HG03060 (cell line): ENCODE results near the gene CD302.
"Not testable (repeated sequence)": the region's sequence is repeated elsewhere in the genome, so short reads cannot be mapped to it uniquely, and the experiment has no call there.

Experiments
- ATAC-seq: cut with Tn5 transposase; IDR thresholded peaks from one replicate; pipeline ENCODE4 v1.9.1; 2021; ENCODE audit warnings: low read depth, moderate number of reproducible peaks; ENCODE audit not compliant: unreplicated experiment

Gene CD302

GRCh38 chr2:159795841-159796690, 1.9 kb downstream of the CD302 start:
- no peak for ATAC-seq

GRCh38 chr2:159793326-159793725, 4.7 kb downstream of the CD302 start:
- ATAC-seq = no peak

- no peak for ATAC-seq
These were observed 5.4 kb downstream of the CD302 start for GRCh38 chr2:159792599-159792998.

DNA sequence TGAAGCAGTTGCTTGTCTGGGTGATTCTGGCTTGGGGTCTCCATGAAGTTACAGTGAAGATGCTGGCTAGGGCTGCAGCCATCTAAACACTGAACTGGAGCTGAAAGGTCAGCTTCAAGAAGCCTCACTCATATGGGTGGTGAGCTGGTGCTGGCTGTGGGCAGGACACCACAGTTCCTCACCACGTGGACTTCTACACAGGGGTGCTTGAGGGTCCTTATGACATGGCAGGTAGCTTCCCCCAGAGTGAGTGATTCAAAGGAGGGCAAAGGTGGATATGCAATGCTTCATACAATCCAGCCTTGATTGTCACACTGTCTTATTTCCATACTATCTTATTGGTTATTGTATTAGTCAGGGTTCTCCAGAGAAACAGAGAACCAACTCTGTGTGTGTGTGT, 6.0 kb downstream of the CD302 start:
- no peak for ATAC-seq

DNA sequence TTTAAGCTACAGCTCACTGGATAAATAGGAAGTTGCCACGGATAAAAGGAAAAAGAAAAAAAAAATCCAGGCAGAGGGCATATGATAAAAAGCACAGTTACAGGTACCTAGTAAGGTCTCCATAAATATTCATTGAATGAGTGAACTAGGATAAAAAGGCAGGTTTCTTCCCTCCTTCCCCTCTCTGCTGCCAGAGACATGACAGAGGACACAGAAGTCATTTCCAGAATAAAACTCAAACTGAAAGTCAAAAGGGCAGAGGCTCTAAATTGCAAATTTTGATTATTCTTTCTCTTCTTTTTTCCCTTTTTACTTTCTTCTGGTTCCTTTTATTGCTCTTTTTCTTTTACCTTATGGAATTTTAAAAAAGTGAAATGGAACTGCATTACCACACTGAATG, 7.7 kb downstream of the CD302 start:
- ATAC-seq = no peak

DNA sequence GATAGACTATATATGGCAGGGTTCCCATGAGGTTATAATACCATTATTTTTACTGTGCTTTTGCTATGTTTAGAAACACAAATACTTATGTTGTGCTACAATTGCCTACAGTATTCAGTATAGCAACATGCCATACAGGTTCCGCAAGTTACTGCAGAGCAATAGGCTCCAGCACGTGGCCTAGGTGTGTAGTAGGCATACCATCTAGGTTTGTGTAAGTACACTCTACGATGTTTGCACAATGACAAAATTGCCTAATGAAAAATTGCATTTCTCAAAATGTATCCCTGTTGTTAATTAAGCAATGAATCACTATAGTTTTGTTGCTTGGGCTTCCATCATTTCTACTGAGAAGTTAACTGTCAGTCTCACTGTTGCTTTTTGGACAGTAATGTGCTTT, 9.8 kb downstream of the CD302 start:
- ATAC-seq = no peak

- not testable (repeated sequence) for ATAC-seq
These were observed 10.4 kb downstream of the CD302 start for GRCh38 chr2:159787647-159788046.

DNA sequence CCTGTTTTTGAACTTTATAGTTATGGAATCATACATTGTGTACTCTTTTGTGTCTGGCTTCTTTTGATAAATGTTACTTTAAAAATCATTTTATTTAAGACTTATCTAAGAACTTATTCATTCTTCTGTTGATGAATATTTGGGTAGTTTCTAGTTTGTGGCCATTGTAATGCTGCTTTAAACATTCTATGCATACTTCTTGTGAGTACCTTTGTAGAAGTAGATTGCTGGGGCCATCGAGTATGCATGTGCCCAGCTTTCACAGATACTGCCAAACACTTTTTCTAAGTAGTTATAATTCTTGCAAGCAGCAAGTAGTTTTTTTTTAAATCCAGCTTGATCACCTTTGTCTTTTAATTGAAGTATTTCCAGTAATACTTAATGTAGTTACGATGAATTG, 11.1 kb downstream of the CD302 start:
- ATAC-seq = no peak

DNA sequence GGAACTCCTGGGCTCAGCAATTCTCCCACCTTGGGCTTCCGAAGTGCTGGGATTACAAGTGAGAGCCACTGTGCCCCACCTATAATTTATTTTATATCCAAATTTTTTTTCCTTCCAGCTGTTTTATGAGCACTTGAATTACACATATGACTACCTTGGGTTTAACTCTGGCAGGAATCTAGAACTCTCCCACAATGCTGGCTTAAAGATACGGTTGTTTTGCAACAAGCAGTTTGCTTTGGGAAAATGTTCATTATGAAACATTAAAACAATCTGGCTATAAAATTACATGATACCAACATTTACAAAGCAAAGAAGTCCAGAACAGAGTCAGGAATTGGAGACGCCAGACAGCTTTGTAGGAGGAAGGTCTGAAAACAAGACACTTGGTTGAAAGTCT, 12.8 kb downstream of the CD302 start:
- ATAC-seq = no peak

DNA sequence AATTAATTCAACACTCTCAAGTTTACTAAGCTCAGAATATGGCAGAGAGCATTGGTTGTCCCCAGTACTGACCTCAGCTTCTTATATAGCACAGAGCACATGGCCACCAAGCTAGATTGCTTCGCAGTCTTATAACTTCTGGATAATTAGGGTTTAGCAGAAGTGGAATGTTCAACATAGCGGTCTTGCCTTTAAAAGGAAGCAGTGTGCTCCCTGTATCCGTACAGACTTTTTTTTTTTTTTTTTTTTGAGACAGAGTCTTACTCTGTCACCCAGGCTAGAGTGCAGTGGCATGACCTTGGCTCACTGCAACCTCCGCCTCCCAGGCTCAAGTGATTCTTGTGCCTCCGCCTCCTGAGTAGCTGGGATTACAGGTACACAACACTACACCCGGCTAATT, 13.3 kb downstream of the CD302 start:
- ATAC-seq = not testable (repeated sequence)

GRCh38 chr2:159783556-159783955, 14.5 kb downstream of the CD302 start:
- no peak for ATAC-seq

GRCh38 chr2:159776321-159776720, 21.7 kb downstream of the CD302 start:
- ATAC-seq = no peak

- no peak for ATAC-seq
These were observed 23.0 kb downstream of the CD302 start for GRCh38 chr2:159775021-159775420.

DNA sequence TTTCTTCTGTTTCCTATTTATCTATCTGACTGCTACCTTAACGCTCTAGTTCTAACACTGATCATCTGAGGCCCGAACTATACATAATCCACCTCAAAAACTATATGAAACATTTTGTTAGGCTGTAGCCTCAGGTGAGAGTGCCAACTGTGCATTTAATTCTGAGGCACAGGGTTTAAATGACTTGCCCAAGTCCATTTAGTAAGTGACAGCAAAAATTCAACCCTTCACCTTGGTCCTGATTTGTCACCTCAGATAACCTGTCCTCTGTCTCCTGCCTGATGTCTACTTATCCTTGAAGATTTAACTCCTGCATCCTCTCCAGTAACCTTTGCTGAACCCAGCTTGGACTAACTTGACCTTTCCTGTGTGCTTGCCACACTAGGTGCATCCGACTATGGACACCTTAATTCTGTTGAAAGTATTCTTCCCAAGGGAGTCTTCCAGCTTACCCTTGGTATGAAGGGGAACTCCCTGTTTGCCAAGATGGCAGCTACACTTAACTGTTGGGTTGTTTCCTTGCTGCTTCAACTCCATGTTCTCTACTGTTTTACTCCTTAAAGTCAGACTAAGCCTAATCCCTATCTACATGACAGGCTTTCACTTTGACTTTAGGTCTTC, 23.5 kb downstream of the CD302 start:
- no peak for ATAC-seq

DNA sequence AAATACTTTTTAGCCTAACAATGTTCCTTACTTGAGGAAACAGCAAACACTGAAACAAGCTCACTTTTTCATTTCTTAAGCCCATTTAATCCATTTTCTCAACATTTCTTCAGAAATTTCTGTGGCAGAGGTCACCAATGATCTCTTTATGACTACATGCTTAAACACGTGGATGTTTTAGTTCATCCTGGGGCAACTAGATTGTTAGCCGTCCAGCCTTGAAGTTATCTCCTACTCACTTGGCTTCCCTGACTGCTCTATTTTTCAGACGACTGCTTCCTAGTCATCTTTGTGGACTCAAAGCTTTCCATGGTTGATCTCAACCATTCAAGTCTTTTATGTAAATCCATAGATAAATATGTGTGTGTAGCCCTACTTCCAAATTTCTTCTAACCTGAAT, 24.1 kb downstream of the CD302 start:
- ATAC-seq = no peak

DNA sequence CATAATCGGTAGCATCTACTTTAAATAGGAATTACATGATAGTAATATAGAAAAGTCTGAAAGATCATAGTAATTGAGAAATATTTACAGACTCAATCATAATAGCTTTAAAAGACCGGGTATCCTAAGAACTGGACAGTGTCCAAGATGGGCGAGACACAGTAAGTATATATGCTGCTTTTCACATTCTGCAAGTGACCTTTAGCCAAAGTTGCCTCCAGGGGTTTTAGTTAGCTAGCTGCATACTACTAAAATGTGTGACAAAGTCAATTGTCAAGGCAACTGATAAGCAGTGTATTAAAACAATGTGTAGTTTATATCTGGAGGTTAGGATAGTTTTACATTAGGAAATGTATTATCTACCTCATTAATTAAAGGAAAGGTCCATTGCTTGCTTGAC, 24.6 kb downstream of the CD302 start:
- ATAC-seq = no peak

DNA sequence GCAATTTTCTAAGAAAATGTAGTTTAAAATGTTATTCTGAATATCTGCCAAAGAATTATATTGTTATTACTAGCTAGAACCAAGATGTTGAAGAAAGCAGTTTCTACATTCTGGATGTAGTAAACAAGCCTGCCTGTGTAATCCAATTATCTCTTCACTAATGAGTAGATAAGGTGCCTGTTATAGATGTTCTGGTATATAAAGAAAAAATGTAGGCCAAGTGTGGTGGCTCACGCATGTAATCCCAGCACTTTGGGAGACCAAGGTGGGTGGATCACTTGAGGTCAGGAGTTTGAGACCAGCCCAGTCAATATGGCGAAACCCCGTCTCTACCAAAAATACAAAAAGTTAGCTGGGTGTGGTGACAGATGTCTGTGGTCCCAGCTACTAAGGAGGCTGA, 28.9 kb downstream of the CD302 start:
- no peak for ATAC-seq

DNA sequence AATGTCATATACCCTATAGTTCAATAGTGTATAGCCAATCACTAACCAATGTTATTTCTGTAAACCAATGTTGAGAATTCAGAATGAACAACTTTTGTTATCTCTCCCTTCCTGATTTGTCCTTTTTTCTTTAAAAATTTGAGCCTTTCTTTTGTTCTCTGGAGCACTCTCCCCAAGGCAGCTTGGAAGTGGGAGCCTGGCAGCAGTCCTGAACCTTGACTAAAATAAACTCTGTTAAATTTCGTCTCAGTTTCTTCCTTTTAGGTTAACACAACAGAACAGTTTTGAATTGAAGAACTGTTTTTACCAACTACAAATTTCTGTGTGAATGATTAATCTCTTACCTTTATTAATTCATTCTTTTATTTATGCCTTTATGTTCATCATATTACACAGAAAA, 35.9 kb downstream of the CD302 start:
- ATAC-seq = no peak

GRCh38 chr2:159760326-159760725, 37.7 kb downstream of the CD302 start:
- no peak for ATAC-seq

DNA sequence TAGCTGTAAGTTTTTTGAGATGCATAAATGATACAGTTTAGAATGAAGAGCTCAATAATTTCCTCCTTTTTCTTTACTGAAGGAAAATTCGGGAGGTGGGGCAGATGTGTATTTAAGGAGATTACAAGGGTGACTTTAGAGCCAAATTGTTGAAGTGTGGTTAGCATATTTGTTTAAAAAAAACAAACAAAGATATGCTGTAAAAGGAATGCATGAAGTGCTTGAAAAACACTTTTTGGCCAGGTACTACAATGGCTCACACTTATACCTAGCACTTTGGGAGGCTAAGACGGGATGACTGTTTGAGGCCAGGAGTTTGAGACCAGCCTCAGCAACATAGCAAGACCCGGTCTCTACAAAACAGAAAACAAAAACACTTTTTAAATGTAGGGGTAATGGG, 38.4 kb downstream of the CD302 start:
- ATAC-seq = no peak

GRCh38 chr2:159758686-159759085, 39.3 kb downstream of the CD302 start:
- no peak for ATAC-seq

GRCh38 chr2:159758239-159758638, 39.8 kb downstream of the CD302 start:
- ATAC-seq = no peak
